HepG2 (cell line): ENCODE results near the gene TLR2. TPM values are rescaled to one million over a fixed set of nuclear protein-coding genes. Genes with fewer than 3 reads are reported as not detected.
A peak's percentile ranks its signal among the peaks of the same experiment; 100 is the strongest.

Source experiments
- ATAC-seq: fragments of 200-7000 bp; cut with Tn5 transposase; 3 replicates; pipeline ENCODE4 v1.9.1; 2020; ENCODE audit warnings: mild to moderate bottlenecking, moderate library complexity
- BruUV-seq: library from RNA; stranded (reverse); fragments of 400-500 nt; replicated peaks from 2 replicates; lab custom pipeline; 2021; lab: Mats Ljungman, UMichigan
- CTCF ChIA-PET: fragments of 300-600 bp; formaldehyde crosslinking; extraction: SDS; loops from one replicate; lab custom pipeline; 2021; ENCODE audit warnings: low total read pairs, inconsistent platforms, low intra/inter-chr PET ratio; lab: Yijun Ruan, JAX
- POLR2A ChIA-PET: fragments of 350-600 bp; sonication (Branson Sonifier 250); formaldehyde crosslinking; loops from one replicate; lab custom pipeline; 2020; ENCODE audit warnings: antibody characterized with exemption, inconsistent platforms; lab: Yijun Ruan, JAX
- DNase-seq: peaks from one replicate; pipeline ENCODE4 v3.0.0-alpha.2; 2015; ENCODE audit warnings: low spot score
- FAIRE-seq: peaks from 3 replicates; lab custom pipeline; 2011; peaks lifted over from hg19 to GRCh38; lab: Jason Lieb, UNC
- H2AFZ ChIP-seq: one replicate; pipeline ENCODE4 v1.6.1; 2011; ENCODE audit warnings: low read length, inconsistent platforms
- H3K27ac ChIP-seq: fragments of 300-600 bp; 3 replicates; pipeline ENCODE4 v1.8.0; 2011; ENCODE audit warnings: mixed run types, mild to moderate bottlenecking, mixed read lengths, low read length, inconsistent platforms; ENCODE audit not compliant: insufficient read depth; ENCODE audit errors: extremely low read length
- H3K27me3 ChIP-seq, 2 experiments: fragments of 200-600 bp in 1 of 2; 2 replicates in 1 of 2; 3 replicates in 1 of 2; pipeline versions ENCODE4 v1.6.0 to v1.8.0; 2011; ENCODE audit warnings: low read length in 2 of 2, mild to moderate bottlenecking in 2 of 2, moderate library complexity in 2 of 2, inconsistent platforms in 1 of 2; ENCODE audit not compliant: insufficient read depth in 2 of 2, control insufficient read depth in 1 of 2
- H3K36me3 ChIP-seq, 2 experiments: fragments of 200-600 bp in 1 of 2; replicated peaks in 1 of 2; 2 replicates in 1 of 2; 3 replicates in 1 of 2; pipeline versions ENCODE4 v1.5.1 to v1.8.0; 2011; ENCODE audit warnings: low read length in 2 of 2, inconsistent platforms in 1 of 2; ENCODE audit not compliant: insufficient read depth in 2 of 2, control insufficient read depth in 1 of 2
- H3K4me1 ChIP-seq: 2 replicates; pipeline ENCODE4 v1.5.1; 2012; ENCODE audit warnings: low read length, inconsistent platforms; ENCODE audit not compliant: insufficient read depth
- H3K4me2 ChIP-seq: 2 replicates; pipeline ENCODE4 v1.6.0; 2011; ENCODE audit warnings: low read depth, low read length, inconsistent platforms
- H3K4me3 ChIP-seq, 3 experiments: fragments of 200-600 bp in 1 of 3; sonication (generic), shearing (Covaris generic) in 1 of 3; replicated peaks in 1 of 3; 2 replicates each; pipeline ENCODE4 v1.5.1; 2011 to 2016; ENCODE audit warnings: low read length in 3 of 3, inconsistent platforms in 2 of 3, low read depth in 2 of 3, mild to moderate bottlenecking in 2 of 3, control low read depth in 1 of 3, mixed read lengths in 1 of 3; ENCODE audit not compliant: insufficient read depth in 1 of 3
- H3K79me2 ChIP-seq: one replicate; pipeline ENCODE4 v1.6.1; 2011; ENCODE audit warnings: low read length, inconsistent platforms; ENCODE audit not compliant: insufficient read depth
- H3K9ac ChIP-seq: 2 replicates; pipeline ENCODE4 v1.6.0; 2011; ENCODE audit warnings: mild to moderate bottlenecking, low read depth, low read length, inconsistent platforms; ENCODE audit not compliant: insufficient read depth
- H3K9me3 ChIP-seq: 2 replicates; pipeline ENCODE4 v1.5.1; 2012; ENCODE audit warnings: mild to moderate bottlenecking, low read length
- H4K20me1 ChIP-seq: 2 replicates; pipeline ENCODE4 v1.6.0; 2011; ENCODE audit warnings: inconsistent platforms, mild to moderate bottlenecking, low read length, moderate library complexity; ENCODE audit not compliant: insufficient read depth
- GATAD2A ChIP-seq: IDR thresholded peaks from 2 replicates; pipeline ENCODE4 v1.6.1; 2016
- KLF16 ChIP-seq, 2 experiments: sonication (generic) in 1 of 2; formaldehyde crosslinking in 1 of 2; IDR thresholded peaks; 2 replicates each; pipeline versions ENCODE4 v1.6.1 to v1.8.0; 2016 to 2023; ENCODE audit warnings: missing genetic modification reagents in 2 of 2, missing compliant biosample characterization in 1 of 2
- MAZ ChIP-seq, 2 experiments: sonication (generic) in 1 of 2; formaldehyde crosslinking in 1 of 2; IDR thresholded peaks; 2 replicates each; pipeline versions ENCODE4 v1.5.0 to v1.6.1; 2012 to 2020; ENCODE audit warnings: low read depth in 2 of 2, mild to moderate bottlenecking in 2 of 2, borderline replicate concordance in 1 of 2, improper control_type of control experiment in 1 of 2, low read length in 1 of 2, missing genetic modification reagents in 1 of 2, moderate library complexity in 1 of 2
- MYC ChIP-seq: sonication (generic); formaldehyde crosslinking; IDR thresholded peaks from 2 replicates; pipeline ENCODE4 v1.9.0; 2021; ENCODE audit warnings: missing genetic modification reagents, borderline replicate concordance
- NONO ChIP-seq, 2 experiments: fragments of 450-650 bp in 1 of 2; sonication (generic) in 1 of 2; formaldehyde crosslinking in 1 of 2; IDR thresholded peaks in 1 of 2; conservative IDR thresholded peaks in 1 of 2; 2 replicates each; pipeline versions ENCODE4 v1.6.1 to v1.8.0; 2017 to 2022; ENCODE audit warnings: mild to moderate bottlenecking in 1 of 2, missing genetic modification reagents in 1 of 2, moderate library complexity in 1 of 2
- PITX1 ChIP-seq: sonication (generic); formaldehyde crosslinking; IDR thresholded peaks from 2 replicates; pipeline ENCODE4 v1.5.1; 2020; ENCODE audit warnings: mild to moderate bottlenecking, missing genetic modification reagents
- SMAD1 ChIP-seq: sonication (generic); formaldehyde crosslinking; IDR thresholded peaks from 2 replicates; pipeline ENCODE4 v1.4.0; 2020; ENCODE audit warnings: missing genetic modification reagents, low read depth, mild to moderate bottlenecking, borderline replicate concordance
- SMAD3 ChIP-seq: sonication (generic); formaldehyde crosslinking; IDR thresholded peaks from 2 replicates; pipeline ENCODE4 v1.4.0; 2020; ENCODE audit warnings: missing genetic modification reagents
- SNRNP70 ChIP-seq: fragments of 200-400 bp; formaldehyde crosslinking; IDR thresholded peaks from 2 replicates; pipeline ENCODE4 v1.6.1; 2017; ENCODE audit warnings: mild to moderate bottlenecking, low read depth, low read length, moderate library complexity
- ZKSCAN5 ChIP-seq: sonication (generic); formaldehyde crosslinking; IDR thresholded peaks from 2 replicates; pipeline ENCODE4 v1.5.1; 2020; ENCODE audit warnings: mild to moderate bottlenecking, missing genetic modification reagents
- ZNF17 ChIP-seq: sonication (generic); formaldehyde crosslinking; IDR thresholded peaks from 2 replicates; pipeline ENCODE4 v1.5.0; 2020; ENCODE audit warnings: mild to moderate bottlenecking, missing genetic modification reagents
- ZNF382 ChIP-seq: sonication (generic); formaldehyde crosslinking; IDR thresholded peaks from 2 replicates; pipeline ENCODE4 v1.5.0; 2020; ENCODE audit warnings: missing genetic modification reagents, mild to moderate bottlenecking, borderline replicate concordance
- ZNF766 ChIP-seq: sonication (generic); formaldehyde crosslinking; IDR thresholded peaks from 2 replicates; pipeline ENCODE4 v1.5.0; 2020; ENCODE audit warnings: missing genetic modification reagents, borderline replicate concordance
- ZNF768 ChIP-seq: sonication (generic); formaldehyde crosslinking; IDR thresholded peaks from 2 replicates; pipeline ENCODE4 v1.4.0; 2020; ENCODE audit warnings: missing genetic modification reagents
- WGBS: methylation state at CpG from one replicate; pipeline ENCODE4 v1.1.6; 2017; ENCODE audit warnings: low lambda C conversion rate; 5-methylcytosine and 5-hydroxymethylcytosine counted together
- in situ Hi-C: cut with HindIII; loops from 2 replicates; pipeline ENCODE4 v1.10.0; 2017; ENCODE audit warnings: low pct_unique_long_range_greater_than_20kb; ENCODE audit not compliant: extremely low pct_ligation_motif_present
- intact Hi-C: fragments of 100-400 bp; cut with micrococcal nuclease; formaldehyde crosslinking; loops from one replicate; pipeline ENCODE4 v1.10.0; 2022; ENCODE audit not compliant: unreplicated experiment
- polyA plus RNA-seq, 8 experiments: library from polyadenylated mRNA; depleted of rRNA in 3 of 8; stranded (reverse) in 7 of 8; unstranded in 1 of 8; fragments of >200 nt; fragmentation: Illumina TruSeq in 4 of 8; extraction: Trizol in 4 of 8; gene quantifications; 2 replicates each; pipeline versions ENCODE4 v1.2.1 to v1.2.3, GENCODE V29; 2011 to 2016; ENCODE audit warnings: low read depth in 4 of 8, missing spikeins in 1 of 8, mixed read lengths in 1 of 8; ENCODE audit not compliant: insufficient read depth in 1 of 8
- total RNA-seq, 5 experiments: library from RNA; depleted of rRNA; stranded (reverse); fragments of >200 nt; fragmentation: Illumina TruSeq; extraction: Trizol; gene quantifications; 2 replicates each; pipeline ENCODE4 v1.2.3, GENCODE V29; 2016; ENCODE audit warnings: low read depth in 1 of 5
- TF ChIP-seq, protein P1 (sequence below): sonication (generic); formaldehyde crosslinking; IDR thresholded peaks from 2 replicates; pipeline ENCODE4 v1.9.0; 2022; ENCODE audit warnings: missing genetic modification reagents, mild to moderate bottlenecking, borderline replicate concordance
- TF ChIP-seq, protein P2 (sequence below): sonication (generic); formaldehyde crosslinking; IDR thresholded peaks from 2 replicates; pipeline ENCODE4 v1.4.0; 2020; ENCODE audit warnings: missing genetic modification reagents, borderline replicate concordance

Gene TLR2
- total and polyA plus RNA-seq, 2 of the 13 experiments (the other 11 are each of a cell fraction or from before 2014, with no cell fraction given): 0.63 to 0.73 TPM

DNA sequence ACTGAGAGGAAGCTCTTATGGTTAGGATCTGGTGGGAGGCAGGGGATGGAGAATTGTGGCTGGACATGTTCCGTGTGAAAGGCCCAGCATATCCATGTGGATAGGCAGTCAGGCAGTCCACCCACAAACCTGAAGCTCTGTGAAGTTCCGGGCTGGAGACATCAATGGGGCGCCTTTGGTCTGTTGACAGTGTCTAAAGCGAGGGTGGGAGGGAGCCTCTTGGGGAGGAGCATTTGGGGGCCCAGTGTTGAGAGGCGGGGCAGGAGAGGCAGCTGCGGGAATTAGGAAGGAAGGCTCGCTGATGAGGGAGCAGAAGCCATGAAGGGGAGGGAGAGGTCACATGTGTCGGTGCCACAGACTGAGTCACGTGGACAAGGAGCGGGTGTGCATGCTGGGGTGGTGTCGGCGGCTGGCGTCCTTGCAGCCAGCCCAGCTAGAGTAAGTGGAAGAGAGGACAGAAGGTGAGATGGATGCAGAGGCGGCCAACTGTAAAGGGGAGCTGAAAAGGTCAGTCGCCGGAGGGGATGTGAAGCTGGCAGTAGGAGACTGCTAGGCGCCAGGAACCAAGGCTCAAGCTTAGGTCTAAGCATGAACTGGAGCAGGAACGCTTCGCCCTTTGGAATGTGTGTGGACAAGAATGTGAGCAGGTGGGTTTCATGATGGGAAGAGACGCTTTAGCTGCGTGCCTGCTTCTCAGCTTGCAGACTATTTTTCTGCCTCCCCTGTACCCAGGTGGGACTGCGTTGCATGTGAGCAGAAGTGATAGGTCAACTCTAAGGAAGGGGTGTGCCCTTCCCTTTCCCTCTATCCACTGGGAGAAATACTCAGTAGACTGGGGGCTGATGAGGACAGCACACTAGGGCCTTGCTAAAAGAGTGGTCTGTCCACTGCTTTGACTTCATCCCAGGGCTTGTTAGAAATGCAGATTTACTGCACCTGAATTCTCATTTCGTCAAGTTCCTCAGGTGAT is 44.0 kb upstream of the TLR2 start:
- Histone ChIP-seq H3K9me3 (peaks cover 1% of the 10 kb centered on the region), H2AFZ (no peak overlapping the region), H4K20me1 (no peaks in the 10 kb centered on the region), H3K4me1 (peaks cover 22% of the 10 kb centered on the region), H3K27ac (peak overlapping the region; percentile 14), H3K36me3 (peaks cover 0 to 8% of the 10 kb centered on the region in 2 experiments; a peak in 1 of 5 replicates), H3K9ac (no peak overlapping the region), H3K4me2 (peak overlapping the region; percentile 82), H3K27me3 (no peaks in the 10 kb centered on the region; a peak in 1 of 5 replicates), H3K4me3 (peak overlapping the region; percentile 35 to 61 (median 38); a peak in 5 of 6 replicates), H3K79me2 (no peaks in the 10 kb centered on the region)
- BruUV-seq: no TSS peak
- in situ Hi-C loops (no loop called here), intact Hi-C loops (loop anchor here (5.0 to 10.0 kb wide), 3 partner anchors 205 to 498 kb away; no protein-coding TSS in a partner anchor)
- CTCF ChIA-PET: no interaction called here
- POLR2A ChIA-PET: no interaction called here
- ATAC-seq (peak; percentile 82), FAIRE-seq (peak; percentile 43), DNase-seq (peak; percentile 43)
- WGBS: 23% methylated on average over 22 of the region's 23 CpGs
- TF ChIP-seq MYC (CRISPR knock-in tag) (peak; percentile 39; the same call in 1 of the 2 replicates), ZNF768 (CRISPR knock-in tag) (peak; percentile 19; the same call in 1 of the 2 replicates), MAZ (IDR thresholded peaks at IDR 0.05; ENCODE audit: borderline replicate concordance, low read depth, low read length) (no peak), MAZ (CRISPR knock-in tag; IDR thresholded peaks at IDR 0.05; ENCODE audit: low read depth) (0 out of 2 replicates have a peak, but pooled peaks have one; percentile 36), SMAD3 (CRISPR knock-in tag) (no peak), PITX1 (0 out of 2 replicates have a peak, but pooled peaks have one; percentile 6), GATAD2A (CRISPR knock-in tag) (no peak), ZNF766 (no peak), SMAD1 (CRISPR knock-in tag) (peak; percentile 76; the same call in 1 of the 2 replicates), ZNF382 (CRISPR knock-in tag) (no peak), KLF16 (CRISPR knock-in tag; IDR thresholded peaks at IDR 0.05) (0 out of 4 replicates have a peak, but pooled peaks of 1 of the 2 experiments have one; percentile 14), SNRNP70 (no peak), ZKSCAN5 (CRISPR knock-in tag) (peak; percentile 66; the same call in 1 of the 2 replicates), NONO (IDR thresholded peaks at IDR 0.05) (no peak), NONO (CRISPR knock-in tag; conservative IDR thresholded peaks at IDR 0.05) (0 out of 2 replicates have a peak, but pooled peaks have one; percentile 24), ZNF17 (CRISPR knock-in tag) (no peak)
- TF ChIP-seq, protein P1, sequence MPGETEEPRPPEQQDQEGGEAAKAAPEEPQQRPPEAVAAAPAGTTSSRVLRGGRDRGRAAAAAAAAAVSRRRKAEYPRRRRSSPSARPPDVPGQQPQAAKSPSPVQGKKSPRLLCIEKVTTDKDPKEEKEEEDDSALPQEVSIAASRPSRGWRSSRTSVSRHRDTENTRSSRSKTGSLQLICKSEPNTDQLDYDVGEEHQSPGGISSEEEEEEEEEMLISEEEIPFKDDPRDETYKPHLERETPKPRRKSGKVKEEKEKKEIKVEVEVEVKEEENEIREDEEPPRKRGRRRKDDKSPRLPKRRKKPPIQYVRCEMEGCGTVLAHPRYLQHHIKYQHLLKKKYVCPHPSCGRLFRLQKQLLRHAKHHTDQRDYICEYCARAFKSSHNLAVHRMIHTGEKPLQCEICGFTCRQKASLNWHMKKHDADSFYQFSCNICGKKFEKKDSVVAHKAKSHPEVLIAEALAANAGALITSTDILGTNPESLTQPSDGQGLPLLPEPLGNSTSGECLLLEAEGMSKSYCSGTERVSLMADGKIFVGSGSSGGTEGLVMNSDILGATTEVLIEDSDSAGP (CRISPR knock-in tag): peak; percentile 26; the same call in 1 of the 2 replicates
- TF ChIP-seq, protein P2, sequence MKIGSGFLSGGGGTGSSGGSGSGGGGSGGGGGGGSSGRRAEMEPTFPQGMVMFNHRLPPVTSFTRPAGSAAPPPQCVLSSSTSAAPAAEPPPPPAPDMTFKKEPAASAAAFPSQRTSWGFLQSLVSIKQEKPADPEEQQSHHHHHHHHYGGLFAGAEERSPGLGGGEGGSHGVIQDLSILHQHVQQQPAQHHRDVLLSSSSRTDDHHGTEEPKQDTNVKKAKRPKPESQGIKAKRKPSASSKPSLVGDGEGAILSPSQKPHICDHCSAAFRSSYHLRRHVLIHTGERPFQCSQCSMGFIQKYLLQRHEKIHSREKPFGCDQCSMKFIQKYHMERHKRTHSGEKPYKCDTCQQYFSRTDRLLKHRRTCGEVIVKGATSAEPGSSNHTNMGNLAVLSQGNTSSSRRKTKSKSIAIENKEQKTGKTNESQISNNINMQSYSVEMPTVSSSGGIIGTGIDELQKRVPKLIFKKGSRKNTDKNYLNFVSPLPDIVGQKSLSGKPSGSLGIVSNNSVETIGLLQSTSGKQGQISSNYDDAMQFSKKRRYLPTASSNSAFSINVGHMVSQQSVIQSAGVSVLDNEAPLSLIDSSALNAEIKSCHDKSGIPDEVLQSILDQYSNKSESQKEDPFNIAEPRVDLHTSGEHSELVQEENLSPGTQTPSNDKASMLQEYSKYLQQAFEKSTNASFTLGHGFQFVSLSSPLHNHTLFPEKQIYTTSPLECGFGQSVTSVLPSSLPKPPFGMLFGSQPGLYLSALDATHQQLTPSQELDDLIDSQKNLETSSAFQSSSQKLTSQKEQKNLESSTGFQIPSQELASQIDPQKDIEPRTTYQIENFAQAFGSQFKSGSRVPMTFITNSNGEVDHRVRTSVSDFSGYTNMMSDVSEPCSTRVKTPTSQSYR (CRISPR knock-in tag): 0 out of 2 replicates have a peak, but pooled peaks have one; percentile 5
